HepG2 (cell line): Measurements from ENCODE around the gene MYCBPAP. TPM values are rescaled to one million over a fixed set of nuclear protein-coding genes. Genes with fewer than 3 reads are reported as not detected.

Experiments used
- AHR ChIP-seq: IDR thresholded peaks from 2 replicates; pipeline ENCODE4 v1.6.1; 2018; ENCODE audit warnings: missing genetic modification reagents, missing compliant biosample characterization
- BHLHE40 ChIP-seq: IDR thresholded peaks from 2 replicates; pipeline ENCODE4 v1.6.1; 2011; ENCODE audit warnings: low read length, improper control_type of control experiment
- CHCHD3 ChIP-seq: sonication (generic); formaldehyde crosslinking; IDR thresholded peaks from 2 replicates; pipeline ENCODE4 v1.8.0; 2022; ENCODE audit warnings: mild to moderate bottlenecking, missing genetic modification reagents, moderate library complexity
- CHD4 ChIP-seq: fragments of 200-600 bp; sonication (generic); IDR thresholded peaks from 2 replicates; pipeline ENCODE4 v1.7.0; 2017; ENCODE audit warnings: mild to moderate bottlenecking, low read length, borderline replicate concordance
- E2F1 ChIP-seq: sonication (generic); formaldehyde crosslinking; IDR thresholded peaks from 2 replicates; pipeline ENCODE4 v1.5.0; 2020; ENCODE audit warnings: missing genetic modification reagents
- GLI4 ChIP-seq: sonication (generic); formaldehyde crosslinking; IDR thresholded peaks from 2 replicates; pipeline ENCODE4 v1.5.1; 2020; ENCODE audit warnings: missing genetic modification reagents, mild to moderate bottlenecking, moderate library complexity, borderline replicate concordance
- HNRNPLL ChIP-seq: fragments of 200-400 bp; formaldehyde crosslinking; IDR thresholded peaks from 2 replicates; pipeline ENCODE4 v1.6.1; 2017; ENCODE audit warnings: mild to moderate bottlenecking, low read depth, low read length; ENCODE audit not compliant: poor library complexity, severe bottlenecking
- JUND ChIP-seq: sonication (generic); formaldehyde crosslinking; IDR thresholded peaks from 2 replicates; pipeline ENCODE4 v1.8.0; 2022; ENCODE audit warnings: mild to moderate bottlenecking, missing genetic modification reagents
- MAZ ChIP-seq, 2 experiments: sonication (generic) in 1 of 2; formaldehyde crosslinking in 1 of 2; IDR thresholded peaks; 2 replicates each; pipeline versions ENCODE4 v1.5.0 to v1.6.1; 2012 to 2020; ENCODE audit warnings: low read depth in 2 of 2, mild to moderate bottlenecking in 2 of 2, borderline replicate concordance in 1 of 2, improper control_type of control experiment in 1 of 2, low read length in 1 of 2, missing genetic modification reagents in 1 of 2, moderate library complexity in 1 of 2
- MBD4 ChIP-seq: IDR thresholded peaks from 2 replicates; pipeline ENCODE4 v1.6.1; 2012; ENCODE audit warnings: low read length, inconsistent platforms, borderline replicate concordance
- MXI1 ChIP-seq: IDR thresholded peaks from 3 replicates; pipeline ENCODE4 v1.6.1; 2012; ENCODE audit warnings: low read depth, low read length, inconsistent platforms, borderline replicate concordance
- NFE2 ChIP-seq: sonication (generic); formaldehyde crosslinking; IDR thresholded peaks from 2 replicates; pipeline ENCODE4 v1.4.0; 2020; ENCODE audit warnings: missing genetic modification reagents
- NRL ChIP-seq: sonication (generic); formaldehyde crosslinking; IDR thresholded peaks from 2 replicates; pipeline ENCODE4 v1.5.0; 2020; ENCODE audit warnings: missing genetic modification reagents, mild to moderate bottlenecking, moderate library complexity, borderline replicate concordance
- PRDM4 ChIP-seq: sonication (generic); formaldehyde crosslinking; IDR thresholded peaks from 2 replicates; pipeline ENCODE4 v1.9.0; 2021; ENCODE audit warnings: missing genetic modification reagents, borderline replicate concordance
- RAD21 ChIP-seq: fragments of 450-650 bp; formaldehyde crosslinking; IDR thresholded peaks from 2 replicates; pipeline ENCODE4 v1.5.0; 2020; ENCODE audit warnings: mild to moderate bottlenecking
- RORA ChIP-seq: sonication (generic); formaldehyde crosslinking; IDR thresholded peaks from 2 replicates; pipeline ENCODE4 v1.5.0; 2020; ENCODE audit warnings: mild to moderate bottlenecking, missing genetic modification reagents, moderate library complexity
- SCMH1 ChIP-seq: sonication (generic); formaldehyde crosslinking; IDR thresholded peaks from 2 replicates; pipeline ENCODE4 v1.9.0; 2021; ENCODE audit warnings: missing genetic modification reagents, mild to moderate bottlenecking, borderline replicate concordance
- SNAPC2 ChIP-seq: sonication (generic); formaldehyde crosslinking; IDR thresholded peaks from 2 replicates; pipeline ENCODE4 v1.8.1; 2022; ENCODE audit warnings: mild to moderate bottlenecking, missing genetic modification reagents
- YEATS2 ChIP-seq: sonication (generic); formaldehyde crosslinking; IDR thresholded peaks from 2 replicates; pipeline ENCODE4 v1.4.0; 2020; ENCODE audit warnings: missing genetic modification reagents, borderline replicate concordance
- ZBTB8A ChIP-seq: sonication (generic); formaldehyde crosslinking; IDR thresholded peaks from 2 replicates; pipeline ENCODE4 v1.4.0; 2020; ENCODE audit warnings: mild to moderate bottlenecking, low read depth, missing genetic modification reagents, borderline replicate concordance
- ZNF17 ChIP-seq: sonication (generic); formaldehyde crosslinking; IDR thresholded peaks from 2 replicates; pipeline ENCODE4 v1.5.0; 2020; ENCODE audit warnings: mild to moderate bottlenecking, missing genetic modification reagents
- ZNF326 ChIP-seq: sonication (generic); formaldehyde crosslinking; IDR thresholded peaks from 2 replicates; pipeline ENCODE4 v1.4.0; 2020; ENCODE audit warnings: missing genetic modification reagents, borderline replicate concordance
- ZNF335 ChIP-seq: sonication (generic); formaldehyde crosslinking; IDR thresholded peaks from 2 replicates; pipeline ENCODE4 v1.4.0; 2020; ENCODE audit warnings: missing genetic modification reagents
- ZNF362 ChIP-seq: sonication (generic); formaldehyde crosslinking; IDR thresholded peaks from 2 replicates; pipeline ENCODE4 v1.4.0; 2020; ENCODE audit warnings: missing genetic modification reagents, mild to moderate bottlenecking, borderline replicate concordance
- ZNF460 ChIP-seq: sonication (generic); formaldehyde crosslinking; IDR thresholded peaks from 2 replicates; pipeline ENCODE4 v1.5.1; 2020; ENCODE audit warnings: missing genetic modification reagents, mild to moderate bottlenecking, borderline replicate concordance
- ZNF572 ChIP-seq: sonication (generic); formaldehyde crosslinking; IDR thresholded peaks from 2 replicates; pipeline ENCODE4 v1.5.1; 2020; ENCODE audit warnings: mild to moderate bottlenecking, missing genetic modification reagents
- ZNF737 ChIP-seq: sonication (generic); formaldehyde crosslinking; IDR thresholded peaks from 2 replicates; pipeline ENCODE4 v1.5.0; 2020; ENCODE audit warnings: missing genetic modification reagents, mild to moderate bottlenecking, borderline replicate concordance
- polyA plus RNA-seq, 8 experiments: library from polyadenylated mRNA; depleted of rRNA in 3 of 8; stranded (reverse) in 7 of 8; unstranded in 1 of 8; fragments of >200 nt; fragmentation: Illumina TruSeq in 4 of 8; extraction: Trizol in 4 of 8; gene quantifications; 2 replicates each; pipeline versions ENCODE4 v1.2.1 to v1.2.3, GENCODE V29; 2011 to 2016; ENCODE audit warnings: low read depth in 4 of 8, missing spikeins in 1 of 8, mixed read lengths in 1 of 8; ENCODE audit not compliant: insufficient read depth in 1 of 8
- total RNA-seq, 5 experiments: library from RNA; depleted of rRNA; stranded (reverse); fragments of >200 nt; fragmentation: Illumina TruSeq; extraction: Trizol; gene quantifications; 2 replicates each; pipeline ENCODE4 v1.2.3, GENCODE V29; 2016; ENCODE audit warnings: low read depth in 1 of 5

The MYCBPAP gene
- total and polyA plus RNA-seq, 2 of the 13 experiments (the other 11 are each of a cell fraction or from before 2014, with no cell fraction given), result 0.22 to 0.24 TPM

- TF ChIP-seq ZNF362 (CRISPR knock-in tag), result no peak
- TF ChIP-seq CHCHD3 (CRISPR knock-in tag), result no peak
- TF ChIP-seq JUND (CRISPR knock-in tag), result no peak
- TF ChIP-seq NRL, result peak; percentile 66; the same call in 1 of the 2 replicates
- TF ChIP-seq RORA, result no peak
- TF ChIP-seq ZBTB8A, result no peak
- no peak for TF ChIP-seq PRDM4 (CRISPR knock-in tag)
- TF ChIP-seq NFE2, result no peak
- TF ChIP-seq MBD4, result no peak
- TF ChIP-seq RAD21 (CRISPR knock-in tag), result peak; percentile 71
- TF ChIP-seq GLI4, result no peak
- TF ChIP-seq ZNF460 (CRISPR knock-in tag), result no peak
- no peak for TF ChIP-seq SCMH1
- no peak for TF ChIP-seq ZNF17 (CRISPR knock-in tag)
- TF ChIP-seq ZNF335 (CRISPR knock-in tag), result no peak
- TF ChIP-seq AHR (CRISPR knock-in tag), result no peak
- no peak for TF ChIP-seq ZNF326 (CRISPR knock-in tag)
- TF ChIP-seq MAZ (IDR thresholded peaks at IDR 0.05; ENCODE audit: borderline replicate concordance, low read depth, low read length), result no peak
- no peak for TF ChIP-seq MAZ (CRISPR knock-in tag; IDR thresholded peaks at IDR 0.05; ENCODE audit: low read depth)
- TF ChIP-seq SNAPC2 (CRISPR knock-in tag), result no peak
- TF ChIP-seq ZNF737, result no peak
- no peak for TF ChIP-seq ZNF572 (CRISPR knock-in tag)
- peak; percentile 98 for TF ChIP-seq BHLHE40
- no peak for TF ChIP-seq E2F1 (CRISPR knock-in tag)
- TF ChIP-seq YEATS2 (CRISPR knock-in tag), result no peak; the same call in 1 of the 2 replicates
- no peak for TF ChIP-seq HNRNPLL
- TF ChIP-seq MXI1, result peak; percentile 70; the same call in 1 of the 3 replicates
- TF ChIP-seq CHD4, result no peak
Observed at GRCh38 chr17:50479522-50480141, 28.6 kb upstream of the MYCBPAP start (continued).
